ENCODE measurements around the gene PLCL2. TPM values are rescaled to one million over a fixed set of nuclear protein-coding genes. Genes with fewer than 3 reads are reported as not detected.
A peak's percentile ranks its signal among the peaks of the same experiment; 100 is the strongest.

PLCL2 gene
- 10 to 100 TPM; 20.1 to 54.2 (median 31.0) TPM for total RNA-seq
- polyA plus RNA-seq, result 10 to 100 TPM; 12.6 to 16.1 TPM
- long read RNA-seq, donor 1, partial matches to known transcripts, result 4 of 7 reads
- long read RNA-seq, donor 1, other reads (novel, unspliced or antisense), result 3 of 7 reads
- long read RNA-seq, donor 2, full-length matches to known transcripts, result 4 of 18 reads
- long read RNA-seq, donor 2, partial matches to known transcripts, result 14 of 18 reads
- long read RNA-seq, donor 2, other reads (novel, unspliced or antisense), result 0 of 18 reads
- long read RNA-seq, donor 3, full-length matches to known transcripts, result 58 of 80 reads
- long read RNA-seq, donor 3, partial matches to known transcripts, result 4 of 80 reads
- long read RNA-seq, donor 3, other reads (novel, unspliced or antisense), result 18 of 80 reads

DNA sequence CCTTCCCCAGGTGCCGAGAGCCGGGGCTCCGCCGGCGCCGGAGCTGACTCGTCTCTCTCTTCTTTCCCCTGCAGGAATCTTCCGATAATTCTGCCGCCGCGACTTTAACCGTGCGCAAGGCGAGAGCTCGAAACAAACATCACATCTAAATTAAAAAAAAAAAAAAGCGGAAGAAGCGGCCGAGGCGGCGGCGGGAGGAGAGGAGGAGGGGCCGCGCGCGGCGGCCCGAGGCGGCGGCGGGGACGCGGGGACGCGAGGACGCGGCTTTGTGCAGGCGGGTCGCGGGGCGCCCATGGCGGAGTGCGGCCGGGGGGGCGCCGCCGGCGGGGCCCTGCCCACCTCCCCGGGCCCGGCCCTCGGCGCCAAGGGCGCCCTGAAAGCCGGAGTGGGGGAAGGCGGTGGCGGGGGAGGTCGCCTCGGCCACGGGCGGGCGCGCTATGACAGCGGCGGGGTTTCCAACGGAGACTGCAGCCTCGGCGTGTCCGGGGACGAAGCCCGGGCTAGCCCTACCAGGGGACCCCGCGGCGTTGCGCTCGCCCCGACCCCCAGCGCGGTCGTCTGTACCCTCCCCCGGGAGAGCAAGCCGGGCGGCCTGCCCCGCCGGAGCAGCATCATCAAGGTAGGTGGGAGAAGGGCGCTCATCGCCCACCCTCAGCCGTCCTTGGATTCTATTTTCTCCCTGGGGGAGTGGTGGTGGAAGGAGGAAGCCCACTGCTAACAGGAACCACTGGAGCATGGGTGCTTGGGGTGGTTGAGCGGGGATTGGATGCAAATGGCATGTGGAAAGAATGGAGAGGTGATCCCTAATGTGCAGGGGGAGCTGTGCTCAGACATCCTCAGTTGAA lies at the start of gene PLCL2:
TSS of gene PLCL2 (plus strand) at position 208 of the 845 bp plus-strand sequence. CDS start at position 293, 85 bp downstream.
- no peaks in the 10 kb centered on the region for H3K9me3 ChIP-seq
- H3K27ac ChIP-seq, result peak within 1 kb of the TSS; percentile 92 to 94
- H3K4me1 ChIP-seq (ENCODE audit: insufficient read depth), result peaks cover 7% of the 10 kb centered on the region
- TF ChIP-seq, protein P1, sequence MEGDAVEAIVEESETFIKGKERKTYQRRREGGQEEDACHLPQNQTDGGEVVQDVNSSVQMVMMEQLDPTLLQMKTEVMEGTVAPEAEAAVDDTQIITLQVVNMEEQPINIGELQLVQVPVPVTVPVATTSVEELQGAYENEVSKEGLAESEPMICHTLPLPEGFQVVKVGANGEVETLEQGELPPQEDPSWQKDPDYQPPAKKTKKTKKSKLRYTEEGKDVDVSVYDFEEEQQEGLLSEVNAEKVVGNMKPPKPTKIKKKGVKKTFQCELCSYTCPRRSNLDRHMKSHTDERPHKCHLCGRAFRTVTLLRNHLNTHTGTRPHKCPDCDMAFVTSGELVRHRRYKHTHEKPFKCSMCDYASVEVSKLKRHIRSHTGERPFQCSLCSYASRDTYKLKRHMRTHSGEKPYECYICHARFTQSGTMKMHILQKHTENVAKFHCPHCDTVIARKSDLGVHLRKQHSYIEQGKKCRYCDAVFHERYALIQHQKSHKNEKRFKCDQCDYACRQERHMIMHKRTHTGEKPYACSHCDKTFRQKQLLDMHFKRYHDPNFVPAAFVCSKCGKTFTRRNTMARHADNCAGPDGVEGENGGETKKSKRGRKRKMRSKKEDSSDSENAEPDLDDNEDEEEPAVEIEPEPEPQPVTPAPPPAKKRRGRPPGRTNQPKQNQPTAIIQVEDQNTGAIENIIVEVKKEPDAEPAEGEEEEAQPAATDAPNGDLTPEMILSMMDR (IDR thresholded peaks at IDR 0.05), result no peak
- no peak for TF ChIP-seq EP300 (IDR thresholded peaks at IDR 0.05)
- no peak for TF ChIP-seq POLR2A (IDR thresholded peaks at IDR 0.05)
- peak; percentile 45 to 72 (median 67) for DNase-seq
- H3K36me3 ChIP-seq, result no peaks in the 10 kb centered on the region
- WGBS, 3 donors, result 0% methylated on average over 59 to 86 of the region's 87 CpGs
- H3K4me3 ChIP-seq, result peak within 1 kb of the TSS; percentile 84
- intact Hi-C loops (cut with DNase I), result no loop called here
- H3K27me3 ChIP-seq, result no peaks in the 10 kb centered on the region

DNA sequence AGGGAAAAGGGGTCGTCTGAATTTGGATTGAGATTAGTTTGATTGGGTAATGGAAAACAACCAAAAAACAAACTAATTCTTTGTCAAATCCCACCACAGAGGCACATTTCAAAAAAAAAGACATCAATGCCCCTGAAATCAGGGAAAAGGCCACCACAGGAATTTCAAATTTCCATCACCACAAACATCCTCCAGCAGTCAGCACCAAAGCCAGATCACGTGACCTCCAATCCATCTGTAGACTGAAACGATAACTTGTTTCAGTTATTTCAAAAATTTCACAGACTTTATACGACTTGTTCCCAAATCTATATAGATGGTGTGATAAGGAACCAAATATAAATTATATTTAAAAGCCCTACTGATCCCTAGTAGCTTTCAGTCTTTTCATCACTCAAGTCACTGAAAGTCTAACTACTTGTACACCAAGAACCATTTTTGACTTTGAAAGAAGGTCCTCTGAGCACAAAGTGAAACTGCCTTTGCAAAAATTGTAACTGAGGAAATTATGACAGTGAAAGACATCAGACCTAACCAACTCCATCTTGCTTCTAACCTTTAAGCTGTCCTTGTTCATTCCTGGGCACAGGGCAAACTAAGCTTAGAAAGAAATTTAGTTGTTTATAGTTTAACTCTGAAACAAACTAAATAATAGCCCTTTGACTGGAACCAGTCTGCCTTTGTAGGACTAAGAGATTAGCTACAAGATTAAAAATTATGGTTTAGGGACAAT lies 48.1 kb upstream of the PLCL2 start:
- Histone ChIP-seq H3K27me3 (no peaks in the 10 kb centered on the region), H3K4me1 (ENCODE audit: insufficient read depth) (peaks cover 10% of the 10 kb centered on the region), H3K36me3 (no peaks in the 10 kb centered on the region), H3K9me3 (no peaks in the 10 kb centered on the region), H3K4me3 (no peak overlapping the region), H3K27ac (no peak overlapping the region)
- no peak for TF ChIP-seq EP300 (IDR thresholded peaks at IDR 0.05)
- TF ChIP-seq, protein P1 (IDR thresholded peaks at IDR 0.05), result no peak
- no peak for TF ChIP-seq POLR2A (IDR thresholded peaks at IDR 0.05)
- 67 to 73% (median 70%) methylated on average over 4 of the region's 4 CpGs for WGBS, 3 donors
- intact Hi-C loops (cut with DNase I), result no loop called here
- DNase-seq, result no peak

DNA sequence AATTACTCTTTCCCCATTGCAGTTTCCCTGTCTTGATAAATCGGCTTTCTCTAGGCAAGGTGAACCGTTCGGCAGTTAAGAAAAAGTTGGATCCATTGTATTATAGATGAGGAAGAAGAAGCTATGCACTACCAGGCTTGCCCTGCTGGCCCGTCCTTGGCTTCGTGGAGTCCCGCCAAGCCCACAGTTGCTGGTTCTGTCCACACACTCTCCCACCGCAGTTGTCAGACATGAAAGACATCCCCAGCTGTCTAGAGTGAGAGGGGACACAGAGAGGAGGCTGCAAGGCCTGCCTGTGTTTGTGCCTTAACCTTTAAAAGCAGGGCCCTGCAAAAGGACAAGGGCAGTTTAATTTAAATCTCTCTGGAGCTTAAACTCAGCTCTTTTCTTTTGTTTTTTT lies 47.2 kb upstream of the PLCL2 start:
- TF ChIP-seq EP300 (IDR thresholded peaks at IDR 0.05), result no peak
- TF ChIP-seq, protein P1 (IDR thresholded peaks at IDR 0.05), result no peak
- no peak for TF ChIP-seq POLR2A (IDR thresholded peaks at IDR 0.05)
- 48 to 83% (median 54%) methylated on average over 7 of the region's 7 CpGs for WGBS, 3 donors
- no peak overlapping the region for H3K4me3 ChIP-seq
- DNase-seq, result peak in 4 of 5 donors; percentile 22 to 58 (median 40)
- H3K36me3 ChIP-seq, result no peaks in the 10 kb centered on the region
- no peaks in the 10 kb centered on the region for H3K27me3 ChIP-seq
- no peak overlapping the region for H3K27ac ChIP-seq
- intact Hi-C loops (cut with DNase I), result no loop called here
- H3K4me1 ChIP-seq (ENCODE audit: insufficient read depth), result peaks cover 10% of the 10 kb centered on the region
- H3K9me3 ChIP-seq, result no peaks in the 10 kb centered on the region

DNA sequence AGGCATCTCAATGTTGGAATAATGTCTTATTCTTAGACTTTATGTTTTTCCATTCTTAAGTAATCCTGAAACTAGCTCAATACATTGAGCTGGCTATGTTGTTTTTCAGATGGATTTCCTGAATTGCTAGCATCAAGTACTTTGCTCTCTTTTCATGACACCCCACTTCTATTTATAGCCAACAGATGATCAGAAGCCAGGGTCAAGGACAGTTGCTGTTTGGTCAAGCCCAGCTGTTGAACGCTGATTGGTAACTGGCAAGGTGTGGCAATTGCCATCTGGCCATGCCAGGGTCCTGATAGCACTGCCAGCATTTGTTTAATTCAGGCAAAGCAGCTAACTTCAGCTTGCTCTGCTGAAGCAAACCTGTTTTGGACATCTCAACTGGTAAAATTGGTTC lies 46.2 kb upstream of the PLCL2 start:
- 3 to 61% (median 17%) methylated on average over 1 of the region's 1 CpG for WGBS, 3 donors
- no peak for DNase-seq
- H3K4me1 ChIP-seq (ENCODE audit: insufficient read depth), result peaks cover 10% of the 10 kb centered on the region
- no peaks in the 10 kb centered on the region for H3K36me3 ChIP-seq
- no peaks in the 10 kb centered on the region for H3K9me3 ChIP-seq
- intact Hi-C loops (cut with DNase I), result no loop called here
- TF ChIP-seq EP300 (IDR thresholded peaks at IDR 0.05) (no peak), POLR2A (IDR thresholded peaks at IDR 0.05) (no peak)
- TF ChIP-seq, protein P1 (IDR thresholded peaks at IDR 0.05), result no peak
- no peak overlapping the region for H3K27ac ChIP-seq
- H3K27me3 ChIP-seq, result no peaks in the 10 kb centered on the region
- no peak overlapping the region for H3K4me3 ChIP-seq

All from ovary (tissue), 10 donors.